Superior temporal gyrus (tissue), 1 donor: Measurements from ENCODE around the gene ARFGAP3.

Experiments used
- DNase-seq: peaks from one replicate; pipeline ENCODE4 v3.0.0-alpha.2; 2016; ENCODE audit errors: extremely low spot score

Gene ARFGAP3

GRCh38 chr22:42820045-42820763, 36.9 kb downstream of the ARFGAP3 start:
- peak; percentile 74 for DNase-seq

DNA sequence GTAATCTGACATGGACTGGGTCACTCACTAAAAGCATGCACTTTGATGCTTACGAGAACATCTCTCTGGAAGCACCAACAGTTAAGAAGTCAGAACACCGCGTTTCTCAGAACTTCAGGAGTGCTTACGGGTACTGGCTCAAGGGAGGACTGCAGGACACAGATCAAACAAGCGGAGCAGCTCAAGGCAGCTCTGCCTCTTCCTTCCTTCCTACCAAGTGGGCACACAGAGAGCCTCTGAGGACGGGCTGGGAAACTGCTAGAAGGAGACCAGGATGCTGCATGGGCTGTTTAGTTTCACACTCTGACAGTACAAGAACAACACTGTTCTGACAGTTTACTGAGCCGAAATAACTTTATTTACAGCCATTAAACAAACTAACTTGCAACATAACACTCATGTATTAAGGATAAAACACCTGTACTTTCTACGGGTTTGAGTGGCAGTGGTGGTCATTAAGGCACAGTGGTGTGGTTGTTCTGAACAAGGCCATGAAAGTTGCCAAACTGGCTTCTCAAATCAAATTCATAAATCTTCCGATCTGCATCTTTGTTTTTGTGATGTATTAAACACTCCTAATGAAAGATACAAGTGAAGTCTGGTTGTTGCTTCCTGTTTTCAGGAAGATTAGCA, 37.5 kb downstream of the ARFGAP3 start:
- DNase-seq = no peak

DNA sequence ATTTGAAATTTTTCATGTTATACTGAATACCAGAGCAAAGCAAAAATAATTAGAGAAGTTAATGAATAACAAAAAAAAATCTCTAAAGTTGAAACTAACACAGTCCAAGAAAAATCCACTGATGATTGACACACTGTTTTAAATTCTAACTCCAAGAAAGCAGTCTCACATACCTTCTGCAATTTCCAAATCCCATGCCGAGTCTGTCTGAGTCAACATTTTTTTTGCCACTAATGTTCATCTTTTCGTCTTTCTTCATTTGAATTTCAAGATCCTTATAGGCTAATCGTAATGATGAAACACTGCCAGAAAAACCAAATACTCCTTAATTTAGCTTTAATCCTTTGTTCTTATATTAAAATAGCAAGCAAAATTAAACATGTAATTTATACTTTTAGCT, 39.5 kb downstream of the ARFGAP3 start:
- DNase-seq = no peak

GRCh38 chr22:42816336-42816735, 40.7 kb downstream of the ARFGAP3 start:
- DNase-seq = no peak

- DNase-seq = no peak
Observed at GRCh38 chr22:42814616-42815015, 42.5 kb downstream of the ARFGAP3 start.

- no peak for DNase-seq
Observed at GRCh38 chr22:42814215-42814614, 42.9 kb downstream of the ARFGAP3 start.

GRCh38 chr22:42813501-42813900, 43.6 kb downstream of the ARFGAP3 start:
- no peak for DNase-seq

DNA sequence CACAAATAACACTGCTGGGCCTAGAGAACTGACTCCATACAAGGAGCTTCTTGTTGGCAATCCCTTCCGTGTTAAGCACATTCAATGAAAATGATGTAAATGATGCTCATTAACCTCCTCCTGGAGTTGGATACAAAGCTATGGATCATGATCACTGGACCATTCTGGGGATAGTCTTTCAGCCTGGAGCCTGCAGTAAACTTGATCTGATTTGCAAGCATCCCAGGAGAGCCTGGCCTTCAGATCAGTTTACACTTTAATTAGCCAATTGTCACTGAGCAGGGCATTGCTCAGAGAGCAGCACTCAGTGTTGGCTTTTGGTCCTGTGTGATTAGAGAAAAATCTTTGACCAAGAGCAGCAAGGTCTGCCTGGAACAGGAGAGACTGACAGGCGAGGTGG, 45.6 kb downstream of the ARFGAP3 start:
- no peak for DNase-seq

- DNase-seq = no peak
Observed at GRCh38 chr22:42808521-42808920, 48.6 kb downstream of the ARFGAP3 start.

DNA sequence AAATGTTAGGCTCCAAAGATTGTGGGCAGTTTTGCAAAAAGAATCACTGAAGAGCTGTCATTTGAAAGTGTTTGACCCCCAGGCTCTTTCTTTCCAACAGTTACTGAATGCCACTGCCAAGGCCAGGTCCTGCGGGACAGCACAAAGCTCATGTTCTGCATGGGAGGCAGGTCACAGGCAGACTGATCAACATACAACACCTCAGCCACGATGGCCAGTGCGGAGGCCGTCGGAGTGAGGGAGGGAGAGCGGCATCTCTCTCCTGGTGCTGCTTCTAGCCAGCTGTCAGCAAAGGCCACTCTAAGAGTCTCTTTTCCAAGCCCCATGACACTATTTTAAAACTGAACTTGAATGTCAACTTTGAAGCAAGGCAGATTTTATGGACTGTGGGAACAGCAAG, 49.9 kb downstream of the ARFGAP3 start:
- DNase-seq = no peak

- DNase-seq = no peak
Observed at GRCh38 chr22:42805998-42806830, 50.9 kb downstream of the ARFGAP3 start.

GRCh38 chr22:42805016-42805997, 51.8 kb downstream of the ARFGAP3 start:
- DNase-seq = no peak

GRCh38 chr22:42803389-42803788, 53.7 kb downstream of the ARFGAP3 start:
- no peak for DNase-seq

DNA sequence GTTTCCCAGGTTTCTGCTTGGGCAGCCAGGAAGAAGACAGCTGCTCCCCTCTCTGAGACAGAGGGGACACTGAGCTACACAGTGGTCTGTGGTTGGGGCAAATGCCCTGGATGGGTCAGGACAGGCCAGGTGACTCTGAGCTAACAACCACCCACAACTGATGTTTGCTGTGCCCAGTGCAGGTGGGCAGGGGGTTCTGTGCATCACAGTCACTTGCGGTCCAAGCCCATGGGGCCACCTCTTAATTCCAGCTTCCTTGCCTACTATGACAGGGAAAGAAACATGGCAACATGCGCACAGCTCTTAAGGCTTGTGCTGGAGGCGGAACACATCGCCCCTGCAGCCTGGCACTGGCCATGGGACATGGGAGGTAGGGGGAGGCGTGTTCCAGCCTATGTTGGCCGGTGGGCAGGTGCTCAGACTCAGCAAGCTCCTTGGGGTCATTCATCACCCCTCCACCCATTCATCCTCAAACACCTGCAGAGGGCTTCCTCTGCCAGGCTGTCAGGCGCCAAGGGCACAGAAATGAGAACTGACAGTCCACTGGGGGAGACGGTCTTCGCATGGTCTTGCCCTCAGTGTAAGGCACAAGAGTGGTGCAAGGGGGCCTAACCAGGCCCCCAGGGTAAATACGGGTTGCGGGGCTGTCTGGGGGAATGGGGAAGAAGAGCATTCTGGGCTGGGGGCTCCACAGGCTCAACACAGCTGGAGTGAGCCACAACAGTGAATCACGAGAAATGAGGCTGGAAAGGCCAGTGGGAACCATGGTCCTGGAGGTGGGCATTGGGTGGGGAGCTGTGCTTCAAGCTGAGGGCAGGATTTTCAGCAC, 55.6 kb downstream of the ARFGAP3 start:
- DNase-seq = no peak

DNA sequence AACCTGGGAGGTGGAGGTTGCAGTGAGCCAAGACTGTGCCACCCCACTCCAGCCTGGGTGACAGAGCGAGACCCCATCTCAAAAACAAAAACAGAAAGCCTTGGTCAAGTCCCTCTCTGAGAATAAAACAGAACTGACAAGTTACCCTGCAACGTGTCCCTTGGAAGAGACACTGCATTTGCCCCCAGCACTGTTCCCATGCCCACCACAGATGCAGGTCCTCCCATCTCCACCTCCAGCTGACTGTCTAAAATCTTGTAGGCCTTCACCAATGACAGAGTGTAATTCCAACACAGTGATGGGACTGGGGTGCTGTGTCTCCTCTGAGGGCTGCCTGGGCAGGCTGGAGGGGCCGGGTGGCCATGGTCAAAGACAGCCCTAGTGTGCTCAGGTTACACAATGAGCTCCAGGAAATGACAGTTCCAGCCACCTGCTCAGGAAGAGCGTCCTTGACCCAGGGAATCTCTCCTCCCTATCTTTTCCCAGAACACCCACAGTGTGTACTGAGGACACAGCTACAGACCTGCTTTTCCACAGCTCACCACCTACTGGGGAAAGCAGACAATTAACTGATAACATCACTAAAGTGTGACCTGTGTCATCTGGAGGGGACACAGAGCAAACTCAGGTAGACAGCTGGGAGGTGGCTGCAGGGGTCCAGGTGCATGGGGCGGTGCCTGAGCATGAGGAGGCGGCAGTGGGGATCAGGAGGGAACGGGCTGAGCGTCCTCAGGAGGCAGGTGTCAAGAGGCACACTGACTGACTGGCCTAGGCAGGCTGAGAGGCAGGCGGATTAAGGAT, 56.4 kb downstream of the ARFGAP3 start:
- no peak for DNase-seq

- DNase-seq = no peak
Observed at GRCh38 chr22:42799461-42800405, 57.3 kb downstream of the ARFGAP3 start.

- DNase-seq = no peak
Observed at GRCh38 chr22:42799061-42799460, 58.0 kb downstream of the ARFGAP3 start.

- DNase-seq = no peak
Observed at GRCh38 chr22:42797011-42797410, 60.1 kb downstream of the ARFGAP3 start.

DNA sequence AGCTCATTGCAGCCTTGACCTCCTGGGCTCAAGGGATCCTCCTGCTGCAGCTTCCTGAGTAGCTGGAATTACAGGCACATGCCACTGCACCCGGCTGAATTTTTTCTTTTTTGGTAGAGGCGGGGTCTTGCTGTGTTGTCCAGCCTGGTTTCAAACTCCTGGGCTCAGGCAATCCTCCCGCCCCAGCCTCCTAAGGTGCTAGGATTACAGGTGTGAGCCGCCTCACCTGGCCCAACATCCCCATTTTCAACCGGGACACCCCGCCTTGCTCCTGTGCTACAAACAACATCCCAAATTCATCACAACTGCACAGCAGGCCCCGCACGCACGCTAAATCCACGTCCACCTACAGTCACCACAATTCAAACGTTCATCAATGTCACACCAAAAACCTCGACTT, 61.0 kb downstream of the ARFGAP3 start:
- no peak for DNase-seq
